Measurements from ENCODE around the gene KLHL18. TPM values are rescaled to one million over a fixed set of nuclear protein-coding genes. Genes with fewer than 3 reads are reported as not detected.
"Not testable (repeated sequence)": the region's sequence is repeated elsewhere in the genome, so short reads cannot be mapped to it uniquely, and the experiment has no call there.

The KLHL18 gene
- total and polyA plus RNA-seq, 2 of the 4 experiments (the other 2 are of a cell fraction): 29.1 to 76.2 TPM

DNA sequence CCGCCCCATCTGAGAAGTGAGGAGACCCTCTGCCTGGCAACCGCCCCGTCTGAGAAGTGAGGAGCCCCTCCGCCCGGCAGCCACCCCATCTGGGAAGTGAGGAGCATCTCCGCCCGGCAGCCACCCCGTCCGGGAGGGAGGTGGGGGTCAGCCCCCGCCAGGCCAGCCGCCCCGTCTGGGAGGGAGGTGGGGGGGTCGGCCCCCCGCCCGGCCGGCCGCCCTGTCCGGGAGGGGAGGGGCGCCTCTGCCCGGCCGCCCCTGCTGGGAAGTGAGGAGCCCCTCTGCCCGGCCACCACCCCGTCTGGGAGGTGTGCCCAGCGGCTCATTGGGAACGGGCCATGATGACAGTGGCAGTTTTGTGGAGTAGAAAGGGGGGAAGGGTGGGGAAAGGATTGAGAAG, 26.4 kb upstream of the KLHL18 start:
- H3K9ac ChIP-seq (ENCODE audit: low read depth, low read length); H3K27ac ChIP-seq (ENCODE audit: insufficient read depth, low read length); H3K14ac ChIP-seq (replicated peaks; ENCODE audit: low read depth, low read length); H3K56ac ChIP-seq (ENCODE audit: extremely low read depth, insufficient read depth, low read length); H3K9me3 ChIP-seq (ENCODE audit: control insufficient read depth, insufficient read depth, low read length); H2AK9ac ChIP-seq (replicated peaks; ENCODE audit: low read depth, low read length, poor library complexity); H2BK15ac ChIP-seq (ENCODE audit: low read depth, low read length); DNase-seq; H3K4ac ChIP-seq (ENCODE audit: low read depth, low read length); H3K4me1 ChIP-seq (ENCODE audit: control insufficient read depth, insufficient read depth, low read length); H3K36me3 ChIP-seq (ENCODE audit: control insufficient read depth, insufficient read depth, low read length); H3K9me1 ChIP-seq (ENCODE audit: insufficient read depth, low read length); H4K20me1 ChIP-seq (ENCODE audit: insufficient read depth, low read length); H3K4me2 ChIP-seq (ENCODE audit: low read depth, low read length); BruUV-seq (replicated peaks); H2BK20ac ChIP-seq (ENCODE audit: low read depth, low read length); intact Hi-C loops (cut with micrococcal nuclease); H4K8ac ChIP-seq (ENCODE audit: low read depth in 2 of 2, low read length in 2 of 2); H3K79me1 ChIP-seq (ENCODE audit: low read depth in 1 of 2, low read length in 2 of 2); H3K23ac ChIP-seq (ENCODE audit: low read depth, low read length); H3K4me3 ChIP-seq (ENCODE audit: insufficient read depth, low read depth, low read length); H2AFZ ChIP-seq (replicated peaks; ENCODE audit: low read length, poor library complexity); H3K18ac ChIP-seq (ENCODE audit: low read depth, low read length); in situ Hi-C loops (cut with MboI; ENCODE audit: low sequenced_read_pairs); ATAC-seq (ENCODE audit: low read depth); H2BK120ac ChIP-seq (ENCODE audit: low read depth, low read length); POLR2A ChIA-PET (ENCODE audit: unreplicated experiment); H4K5ac ChIP-seq (ENCODE audit: low read depth, low read length); dilution Hi-C loops (cut with HindIII; ENCODE audit: low sequenced_read_pairs, unreplicated experiment); H2BK5ac ChIP-seq (ENCODE audit: low read depth, low read length, poor library complexity, severe bottlenecking); CTCF ChIA-PET; H4K91ac ChIP-seq (ENCODE audit: insufficient read depth, low read depth, low read length); H2AK5ac ChIP-seq (ENCODE audit: low read depth, low read length): not testable (repeated sequence)
- 100% methylated on average over 2 of the region's 25 CpGs; no CpG with 5 or more reads in 1 of the 2 experiments for WGBS, 2 experiments (ENCODE audit: extremely low coverage in 2 of 2, insufficient read length in 1 of 2)
- peaks cover 22% of the 10 kb centered on the region for H3K27me3 ChIP-seq (ENCODE audit: control insufficient read depth, insufficient read depth, low read length)

All from IMR-90 (cell line).